Coronary artery (tissue), 2 donors: ENCODE measurements around the gene MEG3.

Experiments
- DNase-seq: peaks from one replicate; pipeline ENCODE4 v3.0.0-alpha.2; 2017; ENCODE audit warnings: low spot score
- H3K27ac ChIP-seq, 2 donors: fragments of 200-600 bp; sonication (generic); one replicate each; pipeline ENCODE4 v1.5.1; 2016 to 2019
- H3K4me3 ChIP-seq: fragments of 200-600 bp; sonication (generic); 2 replicates; pipeline ENCODE4 v1.5.1; 2016; ENCODE audit warnings: mild to moderate bottlenecking, moderate library complexity
- CTCF ChIP-seq: fragments of 200-600 bp; sonication (generic); IDR thresholded peaks from one replicate; pipeline ENCODE4 v1.5.1; 2019; ENCODE audit warnings: antibody characterized with exemption

MEG3 gene

DNA sequence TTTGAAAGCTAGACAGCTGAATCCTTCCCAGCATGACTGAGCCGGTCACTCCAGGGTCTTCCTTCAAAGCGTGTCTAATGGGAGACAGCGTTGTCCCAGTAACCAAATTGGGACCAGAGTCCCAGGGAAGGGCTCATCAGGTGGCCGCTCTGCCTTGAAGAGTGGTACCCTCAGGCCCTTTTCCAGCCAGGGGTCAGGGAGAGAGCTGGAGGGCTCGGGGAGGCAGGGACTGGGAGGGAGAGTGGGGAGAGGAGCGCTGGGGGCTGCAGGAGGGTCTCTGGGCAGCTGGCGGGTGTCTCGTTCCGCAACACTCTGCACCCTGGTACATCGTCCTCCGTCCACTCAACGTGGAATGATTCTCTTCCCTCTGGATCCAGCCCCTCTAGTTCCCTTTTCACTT lies 79.2 kb downstream of the MEG3 start:
- TF ChIP-seq CTCF: no peak
- no peak for DNase-seq
- no peak overlapping the region for H3K27ac ChIP-seq
- H3K4me3 ChIP-seq: no peak overlapping the region

- Histone ChIP-seq H3K4me3 (no peak overlapping the region), H3K27ac (no peak overlapping the region)
- no peak for TF ChIP-seq CTCF
- no peak for DNase-seq
These were observed 80.5 kb downstream of the MEG3 start for GRCh38 chr14:100906420-100906819.

DNA sequence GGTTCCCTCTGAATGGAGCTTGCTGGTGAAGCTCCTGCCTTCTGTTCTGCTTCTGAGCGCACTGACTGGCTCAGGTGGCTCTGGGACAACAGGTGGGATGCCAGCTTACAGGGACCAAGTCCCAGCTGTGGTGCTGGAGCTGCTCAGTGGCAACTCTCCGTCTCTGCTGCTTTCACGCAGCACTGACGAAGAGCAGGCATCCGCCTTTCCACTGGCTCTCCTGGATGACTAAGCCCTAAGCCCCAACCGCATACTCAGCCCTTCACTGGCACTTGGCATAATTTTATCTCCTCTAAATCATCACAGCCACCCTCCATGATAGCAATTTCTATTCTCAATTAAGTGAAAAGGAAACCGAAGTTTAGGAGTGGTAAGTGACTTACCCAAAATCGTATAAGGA lies 81.3 kb downstream of the MEG3 start:
- no peak for TF ChIP-seq CTCF
- no peak overlapping the region for H3K4me3 ChIP-seq
- DNase-seq: no peak
- no peak overlapping the region for H3K27ac ChIP-seq

GRCh38 chr14:100909439-100909838 lies 83.5 kb downstream of the MEG3 start:
- no peak for DNase-seq
- TF ChIP-seq CTCF: no peak
- Histone ChIP-seq H3K27ac (no peak overlapping the region), H3K4me3 (no peak overlapping the region)
